Hepatic stellate cell (primary cell): ENCODE data around the gene CASZ1.

ENCODE experiments used
- DNase-seq: peaks from one replicate; pipeline ENCODE4 v3.0.0; 2011; ENCODE audit warnings: low spot score

Gene CASZ1

GRCh38 chr1:10704368-10704882, 92.0 kb downstream of the CASZ1 start:
- DNase-seq, result no peak

GRCh38 chr1:10703702-10704101, 92.7 kb downstream of the CASZ1 start:
- DNase-seq, result no peak

- DNase-seq, result no peak
Observed at GRCh38 chr1:10701145-10701544, 95.3 kb downstream of the CASZ1 start.

GRCh38 chr1:10699470-10699835, 97.0 kb downstream of the CASZ1 start:
- no peak for DNase-seq

GRCh38 chr1:10698726-10699469, 97.5 kb downstream of the CASZ1 start:
- DNase-seq, result no peak

GRCh38 chr1:10697621-10698160, 98.8 kb downstream of the CASZ1 start:
- DNase-seq, result no peak

- no peak for DNase-seq
Observed at GRCh38 chr1:10696977-10697376, 99.5 kb downstream of the CASZ1 start.

GRCh38 chr1:10694633-10695627, 101.5 kb downstream of the CASZ1 start:
- peak; percentile 94 for DNase-seq

- DNase-seq, result peak; percentile 74
Observed at GRCh38 chr1:10694274-10694632, 102.2 kb downstream of the CASZ1 start.

GRCh38 chr1:10693497-10694273, 102.8 kb downstream of the CASZ1 start:
- peak; percentile 63 for DNase-seq

- DNase-seq, result no peak
Observed at GRCh38 chr1:10693152-10693496, 103.3 kb downstream of the CASZ1 start.

GRCh38 chr1:10692401-10693021, 103.9 kb downstream of the CASZ1 start:
- no peak for DNase-seq

- DNase-seq, result peak; percentile 63
Observed at GRCh38 chr1:10691740-10692125, 104.7 kb downstream of the CASZ1 start.

- DNase-seq, result no peak
Observed at GRCh38 chr1:10691075-10691739, 105.2 kb downstream of the CASZ1 start.

- no peak for DNase-seq
Observed at GRCh38 chr1:10690484-10690883, 106.0 kb downstream of the CASZ1 start.

GRCh38 chr1:10688409-10688786, 108.0 kb downstream of the CASZ1 start:
- no peak for DNase-seq

- DNase-seq, result peak; percentile 57
Observed at GRCh38 chr1:10687782-10688408, 108.6 kb downstream of the CASZ1 start.

GRCh38 chr1:10687251-10687651, 109.2 kb downstream of the CASZ1 start:
- no peak for DNase-seq

GRCh38 chr1:10686404-10687040, 109.9 kb downstream of the CASZ1 start:
- no peak for DNase-seq

GRCh38 chr1:10685808-10686403, 110.5 kb downstream of the CASZ1 start:
- DNase-seq, result peak; percentile 64
